Panc1 (cell line): ENCODE data around the gene COL5A2. TPM values are rescaled to one million over a fixed set of nuclear protein-coding genes. Genes with fewer than 3 reads are reported as not detected.
A peak's percentile ranks its signal among the peaks of the same experiment; 100 is the strongest.

Source experiments
- ATAC-seq: fragments of 200-7000 bp; cut with Tn5 transposase; 2 replicates; pipeline ENCODE4 v1.9.1; 2020; ENCODE audit warnings: mild to moderate bottlenecking, moderate library complexity
- BruUV-seq: library from RNA; stranded (reverse); fragments of 400-500 nt; replicated peaks from 2 replicates; lab custom pipeline; 2021; lab: Mats Ljungman, UMichigan
- CTCF ChIA-PET: fragments of 300-600 bp; sonication (Branson Sonifier 250); formaldehyde crosslinking; loops from one replicate; lab custom pipeline; 2022; ENCODE audit warnings: antibody characterized with exemption; lab: Charles Lee
- POLR2A ChIA-PET: fragments of 300-600 bp; sonication (Branson Sonifier 250); formaldehyde crosslinking; loops from one replicate; lab custom pipeline; 2022; ENCODE audit warnings: antibody characterized with exemption; lab: Charles Lee
- DNase-seq: peaks from one replicate; pipeline ENCODE4 v3.0.0-alpha.2; 2010; ENCODE audit warnings: low read depth, low spot score
- H3K27ac ChIP-seq: 2 replicates; pipeline ENCODE4 v1.5.1; 2011; ENCODE audit warnings: mild to moderate bottlenecking, low read length, inconsistent platforms
- H3K27me3 ChIP-seq: fragments of 200-500 bp; sonication (Bioruptor generic); 2 replicates; pipeline ENCODE4 v1.6.0; 2014; ENCODE audit warnings: low read length, inconsistent platforms; ENCODE audit not compliant: control insufficient read depth, insufficient read depth
- H3K36me3 ChIP-seq: fragments of 200-500 bp; sonication (Bioruptor generic); 2 replicates; pipeline ENCODE4 v1.5.1; 2014; ENCODE audit warnings: inconsistent platforms, mild to moderate bottlenecking, low read length, moderate library complexity; ENCODE audit not compliant: control insufficient read depth, insufficient read depth
- H3K4me1 ChIP-seq: 2 replicates; pipeline ENCODE4 v1.5.1; 2011; ENCODE audit warnings: inconsistent platforms, mild to moderate bottlenecking, low read length, moderate library complexity; ENCODE audit not compliant: control insufficient read depth, insufficient read depth
- H3K4me3 ChIP-seq, 2 experiments: 2 replicates each; pipeline ENCODE4 v1.5.1; 2011 to 2012; ENCODE audit warnings: low read depth in 2 of 2, low read length in 2 of 2, mild to moderate bottlenecking in 2 of 2, inconsistent platforms in 1 of 2, moderate library complexity in 1 of 2
- H3K9me3 ChIP-seq: fragments of 200-500 bp; sonication (Bioruptor generic); 2 replicates; pipeline ENCODE4 v1.5.1; 2014; ENCODE audit warnings: low read depth, mild to moderate bottlenecking, inconsistent platforms, low read length, moderate library complexity; ENCODE audit not compliant: control insufficient read depth, insufficient read depth
- POLR2AphosphoS5 ChIP-seq: IDR thresholded peaks from 2 replicates; pipeline ENCODE4 v1.6.1; 2012; ENCODE audit warnings: mild to moderate bottlenecking, low read depth, low read length, moderate library complexity
- SIN3A ChIP-seq: IDR thresholded peaks from 2 replicates; pipeline ENCODE4 v1.6.1; 2012; ENCODE audit warnings: low read depth, mild to moderate bottlenecking, low read length, moderate library complexity, borderline replicate concordance; ENCODE audit not compliant: insufficient read depth
- TCF7L2 ChIP-seq: IDR thresholded peaks from 2 replicates; pipeline ENCODE4 v1.6.1; 2011; ENCODE audit warnings: mild to moderate bottlenecking, low read depth, low read length, inconsistent platforms
- in situ Hi-C: cut with HindIII; loops from 2 replicates; pipeline ENCODE4 v1.10.0; 2016; ENCODE audit warnings: low sequenced_read_pairs, low pct_unique_long_range_greater_than_20kb
- intact Hi-C: fragments of 100-400 bp; cut with micrococcal nuclease; formaldehyde crosslinking; loops from one replicate; pipeline ENCODE4 v1.10.0; 2022; ENCODE audit not compliant: unreplicated experiment
- total RNA-seq: library from RNA; stranded (reverse); gene quantifications from one replicate; pipeline ENCODE4 v1.2.1, GENCODE V29; 2021; ENCODE audit not compliant: unreplicated experiment
- TF ChIP-seq, protein P1 (sequence below), 2 experiments: IDR thresholded peaks; 2 replicates each; pipeline ENCODE4 v1.6.1; 2011 to 2012; ENCODE audit warnings: low read depth in 2 of 2, control low read depth in 1 of 2, low read length in 1 of 2, mild to moderate bottlenecking in 1 of 2, moderate library complexity in 1 of 2; ENCODE audit not compliant: insufficient read depth in 1 of 2
- TF ChIP-seq, protein P2 (sequence below): fragments of 450-650 bp; IDR thresholded peaks from 2 replicates; pipeline ENCODE4 v1.5.1; 2017; ENCODE audit warnings: mild to moderate bottlenecking

The COL5A2 gene
- total RNA-seq, 1 experiment from 2014 or later: 144 TPM

DNA sequence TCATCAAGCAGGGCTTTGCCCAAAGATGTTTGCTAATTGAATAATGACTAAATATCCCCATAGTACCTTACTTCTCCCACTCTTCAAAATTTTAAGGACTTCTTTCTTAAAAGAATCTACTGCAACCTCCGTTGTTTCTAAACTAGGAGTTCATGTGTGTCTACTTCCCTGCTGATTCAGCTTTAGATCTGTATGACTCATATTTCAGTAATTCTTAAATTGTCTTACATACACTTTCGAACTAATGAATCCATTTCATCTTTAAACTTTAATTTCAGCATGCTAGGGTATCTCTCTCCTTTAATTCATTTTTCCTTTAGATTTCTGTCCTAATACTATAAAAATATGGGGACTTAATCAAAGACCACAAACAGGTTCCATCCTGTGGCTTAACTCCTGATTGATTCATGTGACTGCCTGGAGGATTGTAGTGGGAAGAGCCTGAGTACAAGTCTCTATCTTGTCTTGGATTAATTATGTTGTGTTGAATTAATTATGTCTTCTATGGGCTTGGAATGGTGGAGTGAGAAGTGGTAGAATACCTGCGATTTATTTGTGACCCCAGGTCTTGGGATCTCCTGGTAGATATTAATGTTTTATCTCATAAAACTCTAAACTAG, 24.9 kb upstream of the COL5A2 start:
- H3K4me1 ChIP-seq: peaks cover 31% of the 10 kb centered on the region
- no peak for TF ChIP-seq TCF7L2
- TF ChIP-seq POLR2AphosphoS5: no peak
- TF ChIP-seq, protein P1, sequence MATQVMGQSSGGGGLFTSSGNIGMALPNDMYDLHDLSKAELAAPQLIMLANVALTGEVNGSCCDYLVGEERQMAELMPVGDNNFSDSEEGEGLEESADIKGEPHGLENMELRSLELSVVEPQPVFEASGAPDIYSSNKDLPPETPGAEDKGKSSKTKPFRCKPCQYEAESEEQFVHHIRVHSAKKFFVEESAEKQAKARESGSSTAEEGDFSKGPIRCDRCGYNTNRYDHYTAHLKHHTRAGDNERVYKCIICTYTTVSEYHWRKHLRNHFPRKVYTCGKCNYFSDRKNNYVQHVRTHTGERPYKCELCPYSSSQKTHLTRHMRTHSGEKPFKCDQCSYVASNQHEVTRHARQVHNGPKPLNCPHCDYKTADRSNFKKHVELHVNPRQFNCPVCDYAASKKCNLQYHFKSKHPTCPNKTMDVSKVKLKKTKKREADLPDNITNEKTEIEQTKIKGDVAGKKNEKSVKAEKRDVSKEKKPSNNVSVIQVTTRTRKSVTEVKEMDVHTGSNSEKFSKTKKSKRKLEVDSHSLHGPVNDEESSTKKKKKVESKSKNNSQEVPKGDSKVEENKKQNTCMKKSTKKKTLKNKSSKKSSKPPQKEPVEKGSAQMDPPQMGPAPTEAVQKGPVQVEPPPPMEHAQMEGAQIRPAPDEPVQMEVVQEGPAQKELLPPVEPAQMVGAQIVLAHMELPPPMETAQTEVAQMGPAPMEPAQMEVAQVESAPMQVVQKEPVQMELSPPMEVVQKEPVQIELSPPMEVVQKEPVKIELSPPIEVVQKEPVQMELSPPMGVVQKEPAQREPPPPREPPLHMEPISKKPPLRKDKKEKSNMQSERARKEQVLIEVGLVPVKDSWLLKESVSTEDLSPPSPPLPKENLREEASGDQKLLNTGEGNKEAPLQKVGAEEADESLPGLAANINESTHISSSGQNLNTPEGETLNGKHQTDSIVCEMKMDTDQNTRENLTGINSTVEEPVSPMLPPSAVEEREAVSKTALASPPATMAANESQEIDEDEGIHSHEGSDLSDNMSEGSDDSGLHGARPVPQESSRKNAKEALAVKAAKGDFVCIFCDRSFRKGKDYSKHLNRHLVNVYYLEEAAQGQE (IDR thresholded peaks at IDR 0.05; ENCODE audit: insufficient read depth in 1 of 2, low read depth in 2 of 2, low read length in 1 of 2): no peak
- TF ChIP-seq, protein P2, sequence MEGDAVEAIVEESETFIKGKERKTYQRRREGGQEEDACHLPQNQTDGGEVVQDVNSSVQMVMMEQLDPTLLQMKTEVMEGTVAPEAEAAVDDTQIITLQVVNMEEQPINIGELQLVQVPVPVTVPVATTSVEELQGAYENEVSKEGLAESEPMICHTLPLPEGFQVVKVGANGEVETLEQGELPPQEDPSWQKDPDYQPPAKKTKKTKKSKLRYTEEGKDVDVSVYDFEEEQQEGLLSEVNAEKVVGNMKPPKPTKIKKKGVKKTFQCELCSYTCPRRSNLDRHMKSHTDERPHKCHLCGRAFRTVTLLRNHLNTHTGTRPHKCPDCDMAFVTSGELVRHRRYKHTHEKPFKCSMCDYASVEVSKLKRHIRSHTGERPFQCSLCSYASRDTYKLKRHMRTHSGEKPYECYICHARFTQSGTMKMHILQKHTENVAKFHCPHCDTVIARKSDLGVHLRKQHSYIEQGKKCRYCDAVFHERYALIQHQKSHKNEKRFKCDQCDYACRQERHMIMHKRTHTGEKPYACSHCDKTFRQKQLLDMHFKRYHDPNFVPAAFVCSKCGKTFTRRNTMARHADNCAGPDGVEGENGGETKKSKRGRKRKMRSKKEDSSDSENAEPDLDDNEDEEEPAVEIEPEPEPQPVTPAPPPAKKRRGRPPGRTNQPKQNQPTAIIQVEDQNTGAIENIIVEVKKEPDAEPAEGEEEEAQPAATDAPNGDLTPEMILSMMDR: no peak
- no peak for TF ChIP-seq SIN3A
- H3K27me3 ChIP-seq: no peaks in the 10 kb centered on the region
- H3K9me3 ChIP-seq: no peaks in the 10 kb centered on the region
- CTCF ChIA-PET: no interaction called here
- H3K4me3 ChIP-seq: peak overlapping the region; percentile 37 to 55
- intact Hi-C loops: loop anchor here (10.0 kb wide), 1 partner anchor 80 kb away; no protein-coding TSS in a partner anchor
- ATAC-seq (peak; percentile 72), DNase-seq (peak; percentile 68)
- POLR2A ChIA-PET: interaction anchor here (0.7 kb wide), 1 partner anchor 87 kb away, joined by 5 read pairs; no protein-coding TSS in a partner anchor
- H3K27ac ChIP-seq: peak overlapping the region; percentile 92
- no TSS peak for BruUV-seq
- H3K36me3 ChIP-seq: no peaks in the 10 kb centered on the region
- in situ Hi-C loops: no loop called here

DNA sequence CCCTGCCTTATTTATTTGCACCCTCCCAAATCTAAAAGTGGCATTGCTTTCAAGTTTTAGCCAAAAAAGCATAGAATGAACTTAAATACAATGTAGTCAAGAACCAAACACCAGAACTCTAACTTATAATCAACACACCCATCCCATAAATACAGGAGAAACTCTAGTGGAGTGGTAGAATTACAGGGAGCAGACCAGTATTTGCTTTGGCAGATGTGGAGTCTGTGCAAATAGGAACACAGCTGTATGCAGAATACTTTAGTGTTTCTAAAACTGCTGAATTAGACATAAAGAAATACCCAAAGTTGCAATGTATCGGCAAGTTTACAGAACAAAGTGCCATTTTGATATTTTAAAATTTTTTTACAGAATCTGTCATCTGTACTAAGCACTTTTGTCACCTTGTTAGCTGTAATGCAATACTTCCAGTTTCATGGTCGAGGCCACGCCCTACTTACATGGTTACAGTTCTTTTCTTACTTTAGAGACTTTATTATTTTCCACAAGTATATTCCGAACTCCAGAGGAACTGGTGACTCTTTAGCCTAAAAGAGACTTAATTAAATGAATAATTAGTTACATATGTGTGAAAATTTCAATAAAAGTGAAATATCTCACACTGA, 23.7 kb upstream of the COL5A2 start:
- H3K27me3 ChIP-seq: no peaks in the 10 kb centered on the region
- H3K4me1 ChIP-seq: peaks cover 24% of the 10 kb centered on the region
- TF ChIP-seq, protein P2: no peak
- TF ChIP-seq, protein P1 (IDR thresholded peaks at IDR 0.05; ENCODE audit: insufficient read depth in 1 of 2, low read depth in 2 of 2, low read length in 1 of 2): no peak
- TF ChIP-seq SIN3A (no peak), TCF7L2 (no peak), POLR2AphosphoS5 (no peak)
- in situ Hi-C loops: no loop called here
- peak overlapping the region; percentile 92 for H3K27ac ChIP-seq
- intact Hi-C loops: loop anchor here (10.0 kb wide), 1 partner anchor 82 kb away; no protein-coding TSS in a partner anchor
- ChIA-PET CTCF (no interaction called here), POLR2A (interaction anchor here (0.7 kb wide), 1 partner anchor 88 kb away, joined by 5 read pairs; no protein-coding TSS in a partner anchor)
- no peaks in the 10 kb centered on the region for H3K9me3 ChIP-seq
- BruUV-seq: no TSS peak
- H3K36me3 ChIP-seq: no peaks in the 10 kb centered on the region
- ATAC-seq: peak; percentile 77
- peak overlapping the region; percentile 37 to 55 for H3K4me3 ChIP-seq
- no peak for DNase-seq
